A549 (cell line): ENCODE data around the gene ABCB6. TPM values are rescaled to one million over a fixed set of nuclear protein-coding genes. Genes with fewer than 3 reads are reported as not detected.

Experiments used
- ATAC-seq, 2 experiments: fragments of 200-7000 bp in 1 of 2; fragments of >200 bp in 1 of 2; cut with Nextera tagmentation in 1 of 2; cut with Tn5 transposase in 1 of 2; 3 replicates each; pipeline versions ENCODE4 v1.8.0 to v1.9.1; 2018 to 2020; ENCODE audit warnings: mild to moderate bottlenecking in 1 of 2, moderate library complexity in 1 of 2
- CTCF ChIA-PET: fragments of 300-600 bp; sonication (Branson Sonifier 250); formaldehyde crosslinking; extraction: SDS; loops from one replicate; lab custom pipeline; 2021; ENCODE audit warnings: antibody characterized with exemption, inconsistent platforms; lab: Yijun Ruan, JAX
- POLR2A ChIA-PET: fragments of 350-600 bp; formaldehyde crosslinking; extraction: SDS; loops from one replicate; lab custom pipeline; 2021; ENCODE audit warnings: antibody characterized with exemption, inconsistent platforms; lab: Yijun Ruan, JAX
- DNase-seq, 2 experiments: peaks; one replicate each; pipeline versions ENCODE4 v3.0.0 to v3.0.0-alpha.2; 2011 to 2016; ENCODE audit warnings: low read depth in 1 of 2, low spot score in 1 of 2
- FAIRE-seq: peaks from 2 replicates; lab custom pipeline; 2011; peaks lifted over from hg19 to GRCh38; lab: Jason Lieb, UNC
- H3K27ac ChIP-seq, 2 experiments: fragments of >200 bp; sonication (Bioruptor Twin); formaldehyde crosslinking; 3 replicates each; pipeline ENCODE4 v1.5.1; 2016 to 2017
- H3K4me1 ChIP-seq: fragments of >200 bp; sonication (Bioruptor Twin); formaldehyde crosslinking; 3 replicates; pipeline ENCODE4 v1.6.1; 2016
- H3K4me2 ChIP-seq: fragments of >200 bp; sonication (Bioruptor Twin); formaldehyde crosslinking; 3 replicates; pipeline ENCODE4 v1.6.1; 2016
- H3K4me3 ChIP-seq: fragments of >200 bp; sonication (Bioruptor Twin); formaldehyde crosslinking; 3 replicates; pipeline ENCODE4 v1.5.1; 2016
- H3K9me3 ChIP-seq: fragments of >200 bp; sonication (Bioruptor Twin); formaldehyde crosslinking; 3 replicates; pipeline ENCODE4 v1.6.1; 2016
- BCL3 ChIP-seq: fragments of >200 bp; sonication (Bioruptor Twin); formaldehyde crosslinking; IDR thresholded peaks from 3 replicates; pipeline ENCODE4 v1.6.1; 2016
- CHD2 ChIP-seq: fragments of 150-350 bp; IDR thresholded peaks from 2 replicates; pipeline ENCODE4 v1.6.1; 2014; ENCODE audit warnings: low read length; ENCODE audit not compliant: partially characterized antibody
- CHD4 ChIP-seq: fragments of 200-600 bp; sonication (generic); IDR thresholded peaks from 2 replicates; pipeline ENCODE4 v1.6.1; 2016; ENCODE audit warnings: antibody characterized with exemption, mild to moderate bottlenecking, borderline replicate concordance
- ELK1 ChIP-seq: fragments of 150-350 bp; IDR thresholded peaks from 2 replicates; pipeline ENCODE4 v1.6.1; 2014; ENCODE audit warnings: low read depth, mild to moderate bottlenecking, low read length
- FOSB ChIP-seq: fragments of 250-450 bp; sonication (Bioruptor Pico); IDR thresholded peaks from 2 replicates; pipeline ENCODE4 v1.5.0; 2020; ENCODE audit warnings: mild to moderate bottlenecking, moderate library complexity
- HDAC2 ChIP-seq: fragments of 200-600 bp; sonication (generic); IDR thresholded peaks from 2 replicates; pipeline ENCODE4 v1.6.1; 2016
- HEYL ChIP-seq: fragments of 250-450 bp; sonication (Bioruptor Pico); IDR thresholded peaks from 2 replicates; pipeline ENCODE4 v1.8.0; 2021; ENCODE audit warnings: mild to moderate bottlenecking, moderate library complexity
- HOXA7 ChIP-seq: fragments of 250-450 bp; sonication (Bioruptor Pico); IDR thresholded peaks from 2 replicates; pipeline ENCODE4 v1.5.0; 2020; ENCODE audit warnings: mild to moderate bottlenecking, moderate library complexity
- JUN ChIP-seq, 2 experiments: fragments of >200 bp; sonication (Bioruptor Twin); formaldehyde crosslinking; IDR thresholded peaks; 2 replicates in 1 of 2; 3 replicates in 1 of 2; pipeline ENCODE4 v1.6.1; 2016 to 2017
- KDM1A ChIP-seq: fragments of 200-600 bp; sonication (generic); IDR thresholded peaks from 2 replicates; pipeline ENCODE4 v1.6.1; 2016; ENCODE audit warnings: low read depth, mild to moderate bottlenecking
- KDM5A ChIP-seq: fragments of 200-600 bp; sonication (generic); IDR thresholded peaks from 2 replicates; pipeline ENCODE4 v1.6.1; 2016; ENCODE audit warnings: antibody characterized with exemption, mild to moderate bottlenecking
- MAFK ChIP-seq: fragments of 450-650 bp; IDR thresholded peaks from 2 replicates; pipeline ENCODE4 v1.6.1; 2014; ENCODE audit not compliant: partially characterized antibody
- MAX ChIP-seq: IDR thresholded peaks from 2 replicates; pipeline ENCODE4 v1.6.1; 2012
- MYC ChIP-seq: IDR thresholded peaks from 2 replicates; pipeline ENCODE4 v1.6.1; 2012; ENCODE audit warnings: mild to moderate bottlenecking, inconsistent platforms, low read length, improper control_type of control experiment, borderline replicate concordance
- PHF8 ChIP-seq: fragments of 200-600 bp; sonication (generic); IDR thresholded peaks from 2 replicates; pipeline ENCODE4 v1.6.1; 2016; ENCODE audit warnings: low read depth, mild to moderate bottlenecking, antibody characterized with exemption, moderate library complexity, borderline replicate concordance
- POLR2A ChIP-seq: IDR thresholded peaks from 2 replicates; pipeline ENCODE4 v1.6.1; 2012; ENCODE audit warnings: mild to moderate bottlenecking, low read length
- RCOR1 ChIP-seq: fragments of 150-350 bp; IDR thresholded peaks from 2 replicates; pipeline ENCODE4 v1.6.1; 2014; ENCODE audit warnings: antibody characterized with exemption, low read length, low read depth
- REST ChIP-seq: fragments of 200-600 bp; sonication (generic); IDR thresholded peaks from 2 replicates; pipeline ENCODE4 v1.6.1; 2016; ENCODE audit warnings: antibody characterized with exemption, mild to moderate bottlenecking, moderate library complexity
- RFX5 ChIP-seq: fragments of 450-650 bp; IDR thresholded peaks from 2 replicates; pipeline ENCODE4 v1.7.1; 2014; ENCODE audit warnings: antibody characterized with exemption, mild to moderate bottlenecking, moderate library complexity
- SMC3 ChIP-seq: fragments of >200 bp; sonication (Bioruptor Twin); formaldehyde crosslinking; IDR thresholded peaks from 3 replicates; pipeline ENCODE4 v1.6.1; 2018; ENCODE audit warnings: inconsistent platforms
- TP53 ChIP-seq: fragments of 250-450 bp; sonication (Bioruptor Pico); IDR thresholded peaks from 2 replicates; pipeline ENCODE4 v1.5.0; 2021; ENCODE audit warnings: mild to moderate bottlenecking, moderate library complexity
- ZNF302 ChIP-seq: fragments of 250-450 bp; sonication (Bioruptor Pico); IDR thresholded peaks from 2 replicates; pipeline ENCODE4 v1.9.0; 2021; ENCODE audit warnings: inconsistent platforms, mild to moderate bottlenecking, moderate library complexity
- WGBS: methylation state at CpG from one replicate; pipeline ENCODE4 v1.1.6; 2017; ENCODE audit errors: missing lambda C conversion rate; 5-methylcytosine and 5-hydroxymethylcytosine counted together
- polyA plus RNA-seq, 4 experiments: library from polyadenylated mRNA; depleted of rRNA in 3 of 4; stranded (reverse); fragments of >200 nt; fragmentation: RNase III in 1 of 4; extraction: RNeasy Plus Mini Kit Qiagen cat#74134 plus additional on column Dnase treatment in 1 of 4; gene quantifications; 2 replicates in 3 of 4; 3 replicates in 1 of 4; pipeline ENCODE4 v1.2.3, GENCODE V29; 2011 to 2017

Gene ABCB6
- polyA plus RNA-seq, 2 of the 4 experiments (the other 2 are of a cell fraction) = 51.3 to 62.5 TPM

GRCh38 chr2:219245899-219246230 is 27.1 kb upstream of the ABCB6 start:
- peaks cover 56% of the 10 kb centered on the region for H3K4me1 ChIP-seq
- H3K27ac ChIP-seq = peak overlapping the region; percentile 90 to 96
- peak overlapping the region; percentile 90 for H3K4me2 ChIP-seq
- ATAC-seq (peak in 1 of 2 experiments; percentile 0; a peak in 2 of 6 replicates), DNase-seq (no peak), FAIRE-seq (no peak)
- CTCF ChIA-PET = interaction anchor here (0.9 to 3.4 kb wide), 12 partner anchors 10 to 348 kb away, joined by 3 to 34 read pairs (median 4); partner anchors contain the start of gene DNAJB2
- 12% methylated on average over 10 of the region's 10 CpGs for WGBS
- TF ChIP-seq TP53 (no peak), CHD2 (no peak), JUN (IDR thresholded peaks at IDR 0.05) (no peak), KDM5A (no peak; the same call in 1 of the 2 replicates)
- H3K9me3 ChIP-seq = no peaks in the 10 kb centered on the region
- peak overlapping the region; percentile 78 for H3K4me3 ChIP-seq
- POLR2A ChIA-PET = interaction anchor here (1.4 to 1.9 kb wide), 7 partner anchors 8 to 49 kb away, joined by 5 to 14 read pairs (median 10); partner anchors contain the start of genes ABCB6, ANKZF1, ATG9A and DNAJB2

- FAIRE-seq = no peak
- H3K4me3 ChIP-seq = peak within 1 kb of the TSS; percentile 78
- CTCF ChIA-PET = interaction anchor here (0.9 to 3.4 kb wide), 15 partner anchors 9 to 347 kb away, joined by 3 to 34 read pairs (median 4); partner anchors contain the start of gene DNAJB2
- no peaks in the 10 kb centered on the region for H3K9me3 ChIP-seq
- peak within 1 kb of the TSS; percentile 90 for H3K4me2 ChIP-seq
- peak within 1 kb of the TSS; percentile 90 to 96 for H3K27ac ChIP-seq
- DNase-seq = peak; percentile 94
- POLR2A ChIA-PET = interaction anchor here (0.7 to 1.9 kb wide), 10 partner anchors 8 to 142 kb away, joined by 3 to 14 read pairs (median 6); partner anchors contain the start of genes ABCB6, ANKZF1, ATG9A and DNAJB2
- peak; percentile 36; the same call in 1 of the 2 replicates for TF ChIP-seq RFX5
- peak; percentile 23 to 89; a peak in 3 of 5 replicates for TF ChIP-seq JUN (IDR thresholded peaks at IDR 0.05)
- TF ChIP-seq HDAC2 = no peak; the same call in 1 of the 2 replicates
- peak; percentile 74 for TF ChIP-seq POLR2A
- peak; percentile 67; the same call in 1 of the 2 replicates for TF ChIP-seq MAX
- TF ChIP-seq KDM1A = no peak
- TF ChIP-seq KDM5A = peak; percentile 75
- TF ChIP-seq CHD4 = no peak
- TF ChIP-seq REST = peak; percentile 23; the same call in 1 of the 2 replicates
- no peak for TF ChIP-seq FOSB (CRISPR knock-in tag)
- peak; percentile 81 for TF ChIP-seq PHF8
- TF ChIP-seq ZNF302 (CRISPR knock-in tag) = no peak
- peak; percentile 71; the same call in 1 of the 2 replicates for TF ChIP-seq ELK1
- no peak for TF ChIP-seq HOXA7
- 0 out of 2 replicates have a peak, but pooled peaks have one; percentile 27 for TF ChIP-seq MYC
- TF ChIP-seq BCL3 = peak; percentile 73
- no peak for TF ChIP-seq RCOR1
- no peak for TF ChIP-seq HEYL (CRISPR knock-in tag)
- peak; percentile 81 for TF ChIP-seq MAFK
- TF ChIP-seq SMC3 = no peak
- peaks cover 50% of the 10 kb centered on the region for H3K4me1 ChIP-seq
- WGBS = 3% methylated on average over 6 of the region's 46 CpGs
- peak; percentile 64 to 82 for ATAC-seq
These were observed 26.6 kb upstream of the ABCB6 start, which contains the start of the genes GLB1L and STK16 for GRCh38 chr2:219245148-219245898. TSS of gene GLB1L (minus strand) at chr2:219245444. CDS start at chr2:219243573, 1,871 bp downstream. TSS of gene STK16 (plus strand) at chr2:219245479. CDS start at chr2:219246000, 521 bp downstream.
